Loucy (cell line): ENCODE results near the gene TM4SF1.
A peak's percentile ranks its signal among the peaks of the same experiment; 100 is the strongest.

Experiments used
- H2AFZ ChIP-seq: fragments of 200-600 bp; sonication (generic); 2 replicates; pipeline ENCODE4 v1.6.0; 2016; ENCODE audit warnings: antibody characterized with exemption, mild to moderate bottlenecking, low read length, moderate library complexity
- H3F3A ChIP-seq: fragments of 200-600 bp; 2 replicates; pipeline ENCODE4 v1.6.0; 2016; ENCODE audit warnings: antibody characterized with exemption, low read depth, mild to moderate bottlenecking
- H3K27me3 ChIP-seq: fragments of 200-600 bp; sonication (generic); 2 replicates; pipeline ENCODE4 v1.6.1; 2014; ENCODE audit warnings: low read length, mild to moderate bottlenecking; ENCODE audit not compliant: insufficient read depth, poor library complexity, severe bottlenecking
- H3K36me3 ChIP-seq: fragments of 200-600 bp; sonication (generic); 2 replicates; pipeline ENCODE4 v1.6.1; 2016; ENCODE audit warnings: low read length; ENCODE audit not compliant: insufficient read depth
- H3K4me1 ChIP-seq: fragments of 200-600 bp; sonication (generic); 2 replicates; pipeline ENCODE4 v1.5.1; 2014; ENCODE audit warnings: low read length, mild to moderate bottlenecking; ENCODE audit not compliant: insufficient read depth, poor library complexity, severe bottlenecking
- H3K4me2 ChIP-seq: fragments of 200-600 bp; sonication (generic); 2 replicates; pipeline ENCODE4 v1.6.0; 2014; ENCODE audit warnings: antibody characterized with exemption, low read length, low read depth, mild to moderate bottlenecking; ENCODE audit not compliant: poor library complexity, severe bottlenecking
- H3K4me3 ChIP-seq: fragments of 200-600 bp; sonication (generic); 2 replicates; pipeline ENCODE4 v1.5.1; 2014; ENCODE audit warnings: low read length, mild to moderate bottlenecking, mixed read lengths; ENCODE audit not compliant: poor library complexity, severe bottlenecking
- H3K79me2 ChIP-seq: fragments of 200-600 bp; sonication (generic); 2 replicates; pipeline ENCODE4 v1.6.1; 2014; ENCODE audit warnings: low read length; ENCODE audit not compliant: insufficient read depth
- H3K9ac ChIP-seq: fragments of 200-600 bp; sonication (generic); 2 replicates; pipeline ENCODE4 v1.6.0; 2014; ENCODE audit warnings: mild to moderate bottlenecking, low read depth, low read length, moderate library complexity; ENCODE audit not compliant: poor library complexity, severe bottlenecking
- H3K9me2 ChIP-seq: fragments of 200-600 bp; sonication (generic); replicated peaks from 2 replicates; pipeline ENCODE4 v1.6.1; 2016; ENCODE audit warnings: low read depth, low read length, mixed read lengths
- H3K9me3 ChIP-seq: fragments of 200-600 bp; sonication (generic); 2 replicates; pipeline ENCODE4 v1.6.1; 2014; ENCODE audit warnings: mild to moderate bottlenecking, antibody characterized with exemption, low read length, low read depth; ENCODE audit not compliant: insufficient read depth
- H4K20me1 ChIP-seq: fragments of 200-600 bp; sonication (generic); 2 replicates; pipeline ENCODE4 v1.6.0; 2014; ENCODE audit warnings: antibody characterized with exemption, low read length, mild to moderate bottlenecking; ENCODE audit not compliant: insufficient read depth, poor library complexity, severe bottlenecking
- CTCF ChIP-seq: fragments of 200-600 bp; sonication (generic); conservative IDR thresholded peaks from 2 replicates; pipeline ENCODE4 v1.5.1; 2014; ENCODE audit warnings: mild to moderate bottlenecking, antibody characterized with exemption, low read length
- EZH2phosphoT487 ChIP-seq: fragments of 200-600 bp; IDR thresholded peaks from 2 replicates; pipeline ENCODE4 v1.6.1; 2018; ENCODE audit warnings: antibody characterized with exemption, mild to moderate bottlenecking, moderate library complexity, borderline replicate concordance

The TM4SF1 gene

DNA sequence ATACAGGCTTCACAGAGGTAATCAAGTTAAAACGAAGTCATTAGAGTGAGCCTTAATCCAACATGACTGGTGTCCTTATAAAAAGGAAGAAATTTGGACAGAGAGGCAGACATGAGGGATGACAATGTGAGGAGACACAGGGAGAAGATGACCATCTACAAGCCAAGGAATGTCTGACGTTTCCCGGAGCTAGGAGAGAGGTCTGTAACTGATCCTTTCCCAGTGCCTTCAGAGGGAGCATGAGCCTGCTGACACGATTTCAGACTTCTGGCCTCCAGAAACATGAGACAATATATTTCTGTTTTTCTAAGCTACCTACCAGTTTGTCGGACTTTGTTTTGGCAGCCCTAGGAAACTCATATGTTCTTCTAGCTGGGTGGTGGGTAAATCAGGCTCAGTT, 15.1 kb downstream of the TM4SF1 start:
- Histone ChIP-seq H3K27me3 (no peaks in the 10 kb centered on the region), H3K9me3 (no peaks in the 10 kb centered on the region), H3K9ac (no peak overlapping the region), H3K79me2 (no peaks in the 10 kb centered on the region), H2AFZ (no peak overlapping the region), H3K4me3 (no peak overlapping the region), H3K4me2 (no peak overlapping the region), H3F3A (no peaks in the 10 kb centered on the region), H3K36me3 (no peaks in the 10 kb centered on the region), H3K4me1 (no peaks in the 10 kb centered on the region), H4K20me1 (no peaks in the 10 kb centered on the region), H3K9me2 (no peaks in the 10 kb centered on the region)
- TF ChIP-seq EZH2phosphoT487 (no peak), CTCF (no peak)

DNA sequence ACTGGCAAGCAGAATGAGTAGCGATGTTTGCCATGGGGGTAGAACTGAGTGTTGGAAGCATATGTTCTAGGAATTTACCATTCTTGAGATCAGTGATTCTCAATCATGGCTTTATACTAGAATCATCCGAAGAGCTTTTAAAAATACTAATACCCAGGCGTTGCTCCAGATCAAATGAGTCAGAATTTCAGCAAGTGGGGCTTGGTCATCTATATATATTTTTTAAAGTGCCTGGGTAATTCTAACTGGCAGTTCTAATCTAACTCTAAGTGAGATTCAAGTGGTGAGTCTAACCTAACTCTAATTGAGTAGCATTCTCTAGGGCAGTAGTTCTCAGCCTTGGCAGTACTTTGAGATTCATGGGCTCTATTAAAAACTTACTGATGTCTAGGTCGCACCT, 20.8 kb downstream of the TM4SF1 start:
- no peak for TF ChIP-seq EZH2phosphoT487
- no peaks in the 10 kb centered on the region for H3K4me1 ChIP-seq
- H4K20me1 ChIP-seq = no peaks in the 10 kb centered on the region

DNA sequence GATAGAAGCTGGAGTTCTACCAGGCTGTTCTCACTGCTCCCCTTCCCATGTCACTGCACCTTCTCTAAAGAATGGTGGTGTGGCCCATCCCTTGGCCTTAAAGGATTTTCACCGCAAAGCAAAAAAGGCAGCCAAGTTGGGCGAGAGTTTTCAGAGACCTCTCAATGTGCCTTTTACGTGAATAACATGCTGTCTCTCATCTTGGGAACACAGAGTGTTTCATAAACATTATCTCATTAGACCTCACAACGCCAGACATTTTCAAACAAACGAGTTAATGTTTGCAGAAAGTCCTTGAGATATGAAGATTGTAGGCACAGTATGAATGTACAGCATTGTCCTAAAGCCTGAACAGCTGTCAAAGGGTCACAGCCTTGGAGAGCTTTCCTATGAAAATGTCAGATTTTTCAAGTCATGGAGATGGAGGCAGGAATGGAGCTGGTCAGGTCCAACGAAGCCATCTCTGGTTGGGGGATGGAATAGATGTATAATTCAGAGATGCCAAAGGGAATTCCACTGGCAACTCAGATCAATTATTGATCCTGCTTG, 21.3 kb downstream of the TM4SF1 start:
- no peak overlapping the region for H2AFZ ChIP-seq
- no peaks in the 10 kb centered on the region for H4K20me1 ChIP-seq
- no peaks in the 10 kb centered on the region for H3K9me3 ChIP-seq
- no peaks in the 10 kb centered on the region for H3K9me2 ChIP-seq
- no peaks in the 10 kb centered on the region for H3F3A ChIP-seq
- no peak overlapping the region for H3K4me2 ChIP-seq
- H3K4me1 ChIP-seq = no peaks in the 10 kb centered on the region
- H3K79me2 ChIP-seq = no peaks in the 10 kb centered on the region
- H3K36me3 ChIP-seq = no peaks in the 10 kb centered on the region
- TF ChIP-seq EZH2phosphoT487 (no peak), CTCF (no peak)
- H3K4me3 ChIP-seq = no peak overlapping the region
- H3K9ac ChIP-seq = no peak overlapping the region
- H3K27me3 ChIP-seq = no peaks in the 10 kb centered on the region

More for the DNA sequence above, 20.8 kb downstream of the TM4SF1 start:
- H2AFZ ChIP-seq = no peak overlapping the region
- H3K9me3 ChIP-seq = no peaks in the 10 kb centered on the region
- no peak overlapping the region for H3K4me3 ChIP-seq
- no peaks in the 10 kb centered on the region for H3K36me3 ChIP-seq
- H3K9ac ChIP-seq = no peak overlapping the region
- H3K4me2 ChIP-seq = no peak overlapping the region
- H3K27me3 ChIP-seq = no peaks in the 10 kb centered on the region
- H3F3A ChIP-seq = no peaks in the 10 kb centered on the region
- H3K79me2 ChIP-seq = no peaks in the 10 kb centered on the region
- no peaks in the 10 kb centered on the region for H3K9me2 ChIP-seq

- Histone ChIP-seq H3K27me3 (no peaks in the 10 kb centered on the region), H3K4me2 (no peak overlapping the region), H3F3A (no peaks in the 10 kb centered on the region), H3K79me2 (no peaks in the 10 kb centered on the region), H2AFZ (0 out of 2 replicates have a peak overlapping the region, but pooled peaks have one; percentile 38), H3K4me3 (no peak overlapping the region), H3K4me1 (no peaks in the 10 kb centered on the region), H3K36me3 (no peaks in the 10 kb centered on the region), H3K9ac (no peak overlapping the region), H3K9me2 (no peaks in the 10 kb centered on the region), H3K9me3 (no peaks in the 10 kb centered on the region), H4K20me1 (no peaks in the 10 kb centered on the region)
- TF ChIP-seq CTCF (no peak), EZH2phosphoT487 (no peak)
Measured at GRCh38 chr3:149353581-149354184, 23.8 kb downstream of the TM4SF1 start.
